ENCODE data around the gene NHP2. TPM values are rescaled to one million over a fixed set of nuclear protein-coding genes. Genes with fewer than 3 reads are reported as not detected.

Gene NHP2
- total and polyA plus RNA-seq, 10 of the 15 experiments (the other 5 are each of a cell fraction or from before 2014, with no cell fraction given) = 39.2 to 513 (median 198) TPM

DNA sequence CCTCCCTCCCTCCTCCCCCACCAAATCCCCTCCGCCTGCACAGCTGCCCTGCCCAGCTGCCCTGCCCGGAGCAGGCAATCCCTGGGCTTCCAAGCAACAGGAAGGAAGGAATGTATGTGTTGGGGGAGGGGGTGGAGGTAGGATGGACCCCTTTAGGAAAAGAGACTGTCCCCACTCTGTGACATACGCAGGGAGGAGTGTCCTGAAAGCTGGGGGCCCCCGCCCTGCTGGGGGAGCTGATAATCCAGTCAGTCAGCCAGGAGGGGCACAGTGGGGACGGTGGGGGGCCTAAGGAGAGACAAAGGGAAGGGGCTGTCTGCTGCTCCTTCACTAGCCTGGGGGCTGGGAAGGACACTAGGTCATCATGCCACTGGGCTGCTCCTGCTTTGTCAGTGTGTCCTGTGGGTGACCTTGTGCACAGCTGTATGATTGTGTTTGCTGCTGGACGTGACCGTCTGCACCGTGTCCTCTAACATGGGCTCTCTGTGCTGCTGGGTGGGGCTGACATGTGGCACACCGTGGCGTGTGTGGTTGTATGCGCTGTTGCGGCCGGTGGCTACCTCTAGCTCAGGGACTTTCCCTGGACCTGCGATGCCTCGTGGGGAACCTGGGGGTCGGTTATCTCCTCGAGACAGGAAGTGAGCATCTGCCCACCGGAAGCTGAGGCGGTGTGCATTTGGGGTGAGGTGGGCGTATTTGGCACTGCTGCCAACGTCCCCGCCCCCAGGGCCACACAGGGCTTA lies 37.4 kb downstream of the NHP2 start (continued):
- TF ChIP-seq NFIC (IDR thresholded peaks at IDR 0.05; ENCODE audit: low read depth, low read length) (no peak), EZH2 (IDR thresholded peaks at IDR 0.05; ENCODE audit: borderline replicate concordance, control insufficient read depth, low read depth, low read length) (no peak), SREBF1 (IDR thresholded peaks at IDR 0.05; ENCODE audit: low read length) (no peak), ZSCAN29 (IDR thresholded peaks at IDR 0.05) (no peak), CHD1 (IDR thresholded peaks at IDR 0.05; ENCODE audit: low read depth, low read length) (0 out of 2 replicates have a peak, but pooled peaks have one; percentile 32), SPI1 (IDR thresholded peaks at IDR 0.05; ENCODE audit: borderline replicate concordance, insufficient read depth, low read depth, low read length) (peak; percentile 65; the same call in 1 of the 2 replicates), ZNF384 (IDR thresholded peaks at IDR 0.05; ENCODE audit: borderline replicate concordance, low read depth, low read length) (no peak), EGR1 (IDR thresholded peaks at IDR 0.05; ENCODE audit: borderline replicate concordance in 1 of 2, low read depth in 2 of 2, low read length in 2 of 2) (peak in 1 of 2 experiments; percentile 89; a peak in 2 of 3 replicates), PAX8 (IDR thresholded peaks at IDR 0.05) (no peak), FOXK2 (IDR thresholded peaks at IDR 0.05) (no peak), SMAD1 (IDR thresholded peaks at IDR 0.05; ENCODE audit: low read depth, partially characterized antibody) (no peak), RB1 (IDR thresholded peaks at IDR 0.05; ENCODE audit: borderline replicate concordance) (no peak), CHD2 (IDR thresholded peaks at IDR 0.05; ENCODE audit: borderline replicate concordance, low read depth, low read length) (peak; percentile 56; the same call in 1 of the 2 replicates), TAF1 (IDR thresholded peaks at IDR 0.05; ENCODE audit: borderline replicate concordance, low read depth, low read length) (0 out of 2 replicates have a peak, but pooled peaks have one; percentile 23), POLR2AphosphoS5 (IDR thresholded peaks at IDR 0.05; ENCODE audit: low read length) (peak; percentile 78)
- TF ChIP-seq, protein P1, sequence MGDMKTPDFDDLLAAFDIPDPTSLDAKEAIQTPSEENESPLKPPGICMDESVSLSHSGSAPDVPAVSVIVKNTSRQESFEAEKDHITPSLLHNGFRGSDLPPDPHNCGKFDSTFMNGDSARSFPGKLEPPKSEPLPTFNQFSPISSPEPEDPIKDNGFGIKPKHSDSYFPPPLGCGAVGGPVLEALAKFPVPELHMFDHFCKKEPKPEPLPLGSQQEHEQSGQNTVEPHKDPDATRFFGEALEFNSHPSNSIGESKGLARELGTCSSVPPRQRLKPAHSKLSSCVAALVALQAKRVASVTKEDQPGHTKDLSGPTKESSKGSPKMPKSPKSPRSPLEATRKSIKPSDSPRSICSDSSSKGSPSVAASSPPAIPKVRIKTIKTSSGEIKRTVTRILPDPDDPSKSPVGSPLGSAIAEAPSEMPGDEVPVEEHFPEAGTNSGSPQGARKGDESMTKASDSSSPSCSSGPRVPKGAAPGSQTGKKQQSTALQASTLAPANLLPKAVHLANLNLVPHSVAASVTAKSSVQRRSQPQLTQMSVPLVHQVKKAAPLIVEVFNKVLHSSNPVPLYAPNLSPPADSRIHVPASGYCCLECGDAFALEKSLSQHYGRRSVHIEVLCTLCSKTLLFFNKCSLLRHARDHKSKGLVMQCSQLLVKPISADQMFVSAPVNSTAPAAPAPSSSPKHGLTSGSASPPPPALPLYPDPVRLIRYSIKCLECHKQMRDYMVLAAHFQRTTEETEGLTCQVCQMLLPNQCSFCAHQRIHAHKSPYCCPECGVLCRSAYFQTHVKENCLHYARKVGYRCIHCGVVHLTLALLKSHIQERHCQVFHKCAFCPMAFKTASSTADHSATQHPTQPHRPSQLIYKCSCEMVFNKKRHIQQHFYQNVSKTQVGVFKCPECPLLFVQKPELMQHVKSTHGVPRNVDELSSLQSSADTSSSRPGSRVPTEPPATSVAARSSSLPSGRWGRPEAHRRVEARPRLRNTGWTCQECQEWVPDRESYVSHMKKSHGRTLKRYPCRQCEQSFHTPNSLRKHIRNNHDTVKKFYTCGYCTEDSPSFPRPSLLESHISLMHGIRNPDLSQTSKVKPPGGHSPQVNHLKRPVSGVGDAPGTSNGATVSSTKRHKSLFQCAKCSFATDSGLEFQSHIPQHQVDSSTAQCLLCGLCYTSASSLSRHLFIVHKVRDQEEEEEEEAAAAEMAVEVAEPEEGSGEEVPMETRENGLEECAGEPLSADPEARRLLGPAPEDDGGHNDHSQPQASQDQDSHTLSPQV (IDR thresholded peaks at IDR 0.05) = 0 out of 2 replicates have a peak, but pooled peaks have one; percentile 3
- TF ChIP-seq, protein P2, sequence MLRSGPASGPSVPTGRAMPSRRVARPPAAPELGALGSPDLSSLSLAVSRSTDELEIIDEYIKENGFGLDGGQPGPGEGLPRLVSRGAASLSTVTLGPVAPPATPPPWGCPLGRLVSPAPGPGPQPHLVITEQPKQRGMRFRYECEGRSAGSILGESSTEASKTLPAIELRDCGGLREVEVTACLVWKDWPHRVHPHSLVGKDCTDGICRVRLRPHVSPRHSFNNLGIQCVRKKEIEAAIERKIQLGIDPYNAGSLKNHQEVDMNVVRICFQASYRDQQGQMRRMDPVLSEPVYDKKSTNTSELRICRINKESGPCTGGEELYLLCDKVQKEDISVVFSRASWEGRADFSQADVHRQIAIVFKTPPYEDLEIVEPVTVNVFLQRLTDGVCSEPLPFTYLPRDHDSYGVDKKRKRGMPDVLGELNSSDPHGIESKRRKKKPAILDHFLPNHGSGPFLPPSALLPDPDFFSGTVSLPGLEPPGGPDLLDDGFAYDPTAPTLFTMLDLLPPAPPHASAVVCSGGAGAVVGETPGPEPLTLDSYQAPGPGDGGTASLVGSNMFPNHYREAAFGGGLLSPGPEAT (IDR thresholded peaks at IDR 0.05; ENCODE audit: low read depth) = peak; percentile 53
- TF ChIP-seq, protein P3, sequence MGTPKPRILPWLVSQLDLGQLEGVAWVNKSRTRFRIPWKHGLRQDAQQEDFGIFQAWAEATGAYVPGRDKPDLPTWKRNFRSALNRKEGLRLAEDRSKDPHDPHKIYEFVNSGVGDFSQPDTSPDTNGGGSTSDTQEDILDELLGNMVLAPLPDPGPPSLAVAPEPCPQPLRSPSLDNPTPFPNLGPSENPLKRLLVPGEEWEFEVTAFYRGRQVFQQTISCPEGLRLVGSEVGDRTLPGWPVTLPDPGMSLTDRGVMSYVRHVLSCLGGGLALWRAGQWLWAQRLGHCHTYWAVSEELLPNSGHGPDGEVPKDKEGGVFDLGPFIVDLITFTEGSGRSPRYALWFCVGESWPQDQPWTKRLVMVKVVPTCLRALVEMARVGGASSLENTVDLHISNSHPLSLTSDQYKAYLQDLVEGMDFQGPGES (IDR thresholded peaks at IDR 0.05) = no peak
- TF ChIP-seq, protein P4, sequence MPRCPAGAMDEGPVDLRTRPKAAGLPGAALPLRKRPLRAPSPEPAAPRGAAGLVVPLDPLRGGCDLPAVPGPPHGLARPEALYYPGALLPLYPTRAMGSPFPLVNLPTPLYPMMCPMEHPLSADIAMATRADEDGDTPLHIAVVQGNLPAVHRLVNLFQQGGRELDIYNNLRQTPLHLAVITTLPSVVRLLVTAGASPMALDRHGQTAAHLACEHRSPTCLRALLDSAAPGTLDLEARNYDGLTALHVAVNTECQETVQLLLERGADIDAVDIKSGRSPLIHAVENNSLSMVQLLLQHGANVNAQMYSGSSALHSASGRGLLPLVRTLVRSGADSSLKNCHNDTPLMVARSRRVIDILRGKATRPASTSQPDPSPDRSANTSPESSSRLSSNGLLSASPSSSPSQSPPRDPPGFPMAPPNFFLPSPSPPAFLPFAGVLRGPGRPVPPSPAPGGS (IDR thresholded peaks at IDR 0.05; ENCODE audit: borderline replicate concordance, insufficient read depth, low read depth, low read length, poor library complexity, severe bottlenecking) = peak; percentile 82
